DND-41 (cell line): ENCODE data around the gene IL17REL.

Experiments used
- ATAC-seq: fragments of 200-7000 bp; cut with Tn5 transposase; 3 replicates; pipeline ENCODE4 v1.9.1; 2021; ENCODE audit warnings: low read depth; ENCODE audit not compliant: insufficient read depth
- DNase-seq: peaks from one replicate; pipeline ENCODE4 v3.0.0-alpha.2; 2020
- H2AFZ ChIP-seq: 2 replicates; pipeline ENCODE4 v1.6.0; 2012; ENCODE audit warnings: low read depth, low read length
- H3K27ac ChIP-seq: 2 replicates; pipeline ENCODE4 v1.5.1; 2012; ENCODE audit warnings: low read length, inconsistent platforms
- H3K27me3 ChIP-seq: fragments of 200-600 bp; sonication (generic); 2 replicates; pipeline ENCODE4 v1.6.0; 2012; ENCODE audit warnings: low read length, mild to moderate bottlenecking, inconsistent platforms; ENCODE audit not compliant: insufficient read depth, poor library complexity
- H3K36me3 ChIP-seq: 2 replicates; pipeline ENCODE4 v1.5.1; 2012; ENCODE audit warnings: low read length, inconsistent platforms; ENCODE audit not compliant: insufficient read depth
- H3K4me1 ChIP-seq: 2 replicates; pipeline ENCODE4 v1.5.1; 2012; ENCODE audit warnings: mild to moderate bottlenecking, low read length; ENCODE audit not compliant: insufficient read depth
- H3K4me2 ChIP-seq: 2 replicates; pipeline ENCODE4 v1.6.0; 2012; ENCODE audit warnings: mild to moderate bottlenecking, moderate library complexity, low read length, inconsistent platforms; ENCODE audit not compliant: insufficient read depth
- H3K4me3 ChIP-seq, 2 experiments: fragments of 200-600 bp in 1 of 2; shearing (Covaris generic) in 1 of 2; 2 replicates each; pipeline ENCODE4 v1.5.1; 2012 to 2016; ENCODE audit warnings: inconsistent platforms in 2 of 2, low read length in 2 of 2, mild to moderate bottlenecking in 2 of 2, low read depth in 1 of 2, moderate library complexity in 1 of 2
- H3K79me2 ChIP-seq: 2 replicates; pipeline ENCODE4 v1.6.0; 2012; ENCODE audit warnings: low read length, inconsistent platforms; ENCODE audit not compliant: insufficient read depth
- H3K9ac ChIP-seq: 2 replicates; pipeline ENCODE4 v1.6.0; 2012; ENCODE audit warnings: low read depth, mild to moderate bottlenecking, inconsistent platforms, low read length, moderate library complexity
- H3K9me3 ChIP-seq: 2 replicates; pipeline ENCODE4 v1.5.1; 2012; ENCODE audit warnings: low read length, moderate library complexity, mild to moderate bottlenecking, inconsistent platforms; ENCODE audit not compliant: insufficient read depth, severe bottlenecking
- H4K20me1 ChIP-seq: 2 replicates; pipeline ENCODE4 v1.6.0; 2012; ENCODE audit warnings: low read length; ENCODE audit not compliant: insufficient read depth
- EZH2 ChIP-seq: IDR thresholded peaks from 3 replicates; pipeline ENCODE4 v1.6.1; 2012; ENCODE audit warnings: borderline replicate concordance, low read depth, mild to moderate bottlenecking, moderate library complexity, low read length, inconsistent platforms; ENCODE audit not compliant: severe bottlenecking
- TF ChIP-seq, protein P1 (sequence below): IDR thresholded peaks from 2 replicates; pipeline ENCODE4 v1.5.1; 2012; ENCODE audit warnings: borderline replicate concordance, low read length, moderate library complexity, mild to moderate bottlenecking; ENCODE audit not compliant: poor library complexity, severe bottlenecking; ENCODE audit errors: extremely low read depth

Gene IL17REL

DNA sequence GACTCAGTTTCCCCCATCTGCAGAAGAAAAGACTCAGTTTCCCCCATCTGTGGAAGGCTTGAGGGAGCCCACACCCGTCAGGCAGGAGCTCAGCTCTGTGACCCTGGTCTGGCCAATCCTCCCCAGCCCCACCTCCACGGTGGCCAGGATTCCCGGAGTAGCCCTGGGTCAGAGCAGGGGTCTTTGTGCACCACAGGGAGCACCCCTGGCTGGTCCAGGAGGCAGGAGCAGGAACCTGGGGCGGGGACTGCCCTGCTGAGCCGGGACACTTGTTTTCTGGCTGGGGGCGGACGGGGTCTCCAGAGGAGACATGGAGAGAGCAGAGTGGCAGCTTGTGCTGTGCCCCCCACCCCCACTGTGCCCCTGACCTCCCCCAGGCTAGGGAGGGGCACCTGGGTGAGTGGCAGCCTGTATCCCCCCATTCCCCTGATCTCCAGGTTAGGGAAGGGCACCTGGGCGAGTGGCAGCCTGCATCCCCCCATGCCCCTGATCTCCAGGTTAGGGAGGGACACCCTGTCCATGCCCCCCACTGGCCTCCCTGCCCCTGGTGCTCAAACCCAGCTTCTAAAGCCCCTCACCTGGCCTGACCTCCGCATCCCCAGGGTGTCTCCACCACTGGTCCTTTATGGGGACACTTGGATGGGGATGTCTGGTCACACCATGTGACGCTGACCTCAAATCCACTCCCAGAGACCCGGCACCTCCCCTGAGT lies 18.8 kb downstream of the IL17REL start:
- Histone ChIP-seq H2AFZ (no peak overlapping the region), H3K9ac (no peak overlapping the region), H3K4me3 (no peak overlapping the region), H3K9me3 (no peaks in the 10 kb centered on the region), H3K27ac (no peak overlapping the region), H3K4me2 (no peak overlapping the region), H4K20me1 (peaks cover 5% of the 10 kb centered on the region; the same call in 1 of the 2 replicates), H3K4me1 (no peaks in the 10 kb centered on the region), H3K27me3 (no peaks in the 10 kb centered on the region), H3K36me3 (no peaks in the 10 kb centered on the region), H3K79me2 (no peaks in the 10 kb centered on the region)
- ATAC-seq = no peak
- TF ChIP-seq, protein P1, sequence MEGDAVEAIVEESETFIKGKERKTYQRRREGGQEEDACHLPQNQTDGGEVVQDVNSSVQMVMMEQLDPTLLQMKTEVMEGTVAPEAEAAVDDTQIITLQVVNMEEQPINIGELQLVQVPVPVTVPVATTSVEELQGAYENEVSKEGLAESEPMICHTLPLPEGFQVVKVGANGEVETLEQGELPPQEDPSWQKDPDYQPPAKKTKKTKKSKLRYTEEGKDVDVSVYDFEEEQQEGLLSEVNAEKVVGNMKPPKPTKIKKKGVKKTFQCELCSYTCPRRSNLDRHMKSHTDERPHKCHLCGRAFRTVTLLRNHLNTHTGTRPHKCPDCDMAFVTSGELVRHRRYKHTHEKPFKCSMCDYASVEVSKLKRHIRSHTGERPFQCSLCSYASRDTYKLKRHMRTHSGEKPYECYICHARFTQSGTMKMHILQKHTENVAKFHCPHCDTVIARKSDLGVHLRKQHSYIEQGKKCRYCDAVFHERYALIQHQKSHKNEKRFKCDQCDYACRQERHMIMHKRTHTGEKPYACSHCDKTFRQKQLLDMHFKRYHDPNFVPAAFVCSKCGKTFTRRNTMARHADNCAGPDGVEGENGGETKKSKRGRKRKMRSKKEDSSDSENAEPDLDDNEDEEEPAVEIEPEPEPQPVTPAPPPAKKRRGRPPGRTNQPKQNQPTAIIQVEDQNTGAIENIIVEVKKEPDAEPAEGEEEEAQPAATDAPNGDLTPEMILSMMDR = no peak
- no peak for TF ChIP-seq EZH2
- DNase-seq = no peak

DNA sequence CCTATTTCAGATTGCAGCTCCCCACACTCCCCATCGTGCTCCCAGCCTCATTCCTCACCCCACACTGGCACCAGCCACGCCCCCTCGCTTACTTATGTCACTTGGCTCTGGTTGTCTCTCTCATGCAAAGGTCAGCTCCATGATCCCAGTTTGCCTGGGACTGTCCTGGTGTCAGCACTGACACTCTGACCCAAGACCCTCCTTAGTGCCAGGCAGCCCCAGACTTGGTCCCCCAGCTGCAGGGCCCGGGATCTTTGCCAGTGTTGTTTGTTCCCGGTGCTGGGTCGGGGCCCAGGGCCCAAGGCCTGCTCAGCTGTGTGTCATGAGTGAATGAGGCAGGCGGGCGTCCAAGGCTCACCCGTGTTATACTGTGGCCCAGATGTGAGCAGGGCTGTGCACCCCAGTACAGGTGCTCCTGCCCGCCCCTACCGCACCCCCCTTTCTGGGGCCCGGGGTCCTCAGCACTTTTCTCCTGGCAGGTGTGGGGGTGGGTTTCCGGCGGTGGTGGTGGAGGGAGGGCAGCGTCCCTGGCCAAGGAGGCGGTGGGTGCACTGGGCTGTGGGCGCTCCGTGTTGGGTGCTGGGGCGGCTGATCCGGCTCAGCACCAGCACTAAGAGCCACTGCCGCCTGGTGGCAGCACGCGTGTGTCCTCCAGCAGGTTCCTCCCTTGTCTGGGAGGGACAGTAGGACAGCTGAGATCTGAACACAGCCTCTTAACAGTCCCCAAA lies 19.5 kb downstream of the IL17REL start:
- Histone ChIP-seq H3K4me2 (no peak overlapping the region), H3K36me3 (no peaks in the 10 kb centered on the region), H3K4me3 (no peak overlapping the region), H4K20me1 (peaks cover 5% of the 10 kb centered on the region; the same call in 1 of the 2 replicates), H2AFZ (no peak overlapping the region), H3K27ac (no peak overlapping the region), H3K79me2 (no peaks in the 10 kb centered on the region), H3K9ac (no peak overlapping the region), H3K4me1 (no peaks in the 10 kb centered on the region), H3K27me3 (no peaks in the 10 kb centered on the region), H3K9me3 (no peaks in the 10 kb centered on the region)
- TF ChIP-seq, protein P1 = peak; percentile 79
- TF ChIP-seq EZH2 = no peak
- DNase-seq (peak; percentile 60), ATAC-seq (peak; percentile 91)

DNA sequence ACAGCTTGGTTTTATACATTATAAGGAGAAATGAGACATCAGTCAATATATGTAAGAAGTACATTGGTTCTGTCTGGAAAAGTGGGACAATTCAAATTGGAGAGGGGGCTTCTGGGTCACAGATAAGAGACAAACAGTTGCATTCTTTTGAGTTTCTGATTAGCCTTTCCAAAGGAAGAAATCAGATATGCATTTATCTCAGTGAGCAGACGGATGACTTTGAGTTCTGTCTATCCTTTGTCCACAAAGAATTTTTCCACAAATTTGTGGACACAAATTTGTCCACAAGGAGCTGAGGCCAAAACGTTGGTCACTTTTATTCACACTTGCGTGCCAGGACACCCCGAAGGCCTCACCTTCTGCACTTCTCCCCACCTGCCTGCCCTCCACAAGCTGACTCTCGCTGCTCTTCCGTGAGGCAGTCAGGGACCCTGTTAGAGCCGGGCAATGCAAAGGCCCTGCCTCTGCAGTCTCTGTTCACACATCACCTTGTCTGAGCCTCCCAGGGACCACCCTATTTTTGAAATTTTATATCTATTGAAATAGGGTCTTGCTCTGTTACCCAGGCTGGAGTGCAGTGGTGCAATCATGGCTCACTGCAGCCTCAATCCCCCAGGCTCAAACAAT lies 20.5 kb downstream of the IL17REL start:
- no peak overlapping the region for H3K4me2 ChIP-seq
- no peaks in the 10 kb centered on the region for H3K4me1 ChIP-seq
- no peak overlapping the region for H2AFZ ChIP-seq
- ATAC-seq = no peak
- H3K9me3 ChIP-seq = no peaks in the 10 kb centered on the region
- no peaks in the 10 kb centered on the region for H3K27me3 ChIP-seq
- TF ChIP-seq, protein P1 = no peak
- TF ChIP-seq EZH2 = no peak
- H3K4me3 ChIP-seq = no peak overlapping the region
- H3K9ac ChIP-seq = no peak overlapping the region
- H3K79me2 ChIP-seq = no peaks in the 10 kb centered on the region
- no peak overlapping the region for H3K27ac ChIP-seq
- no peaks in the 10 kb centered on the region for H3K36me3 ChIP-seq
- DNase-seq = no peak
- peaks cover 5% of the 10 kb centered on the region; the same call in 1 of the 2 replicates for H4K20me1 ChIP-seq
